Cardiac muscle cell (in vitro differentiated cells and primary cell): ENCODE measurements around the gene NUBP2. TPM values are rescaled to one million over a fixed set of nuclear protein-coding genes. Genes with fewer than 3 reads are reported as not detected.

Source experiments
- DNase-seq, 2 donors: peaks; one replicate each; pipeline versions ENCODE4 v3.0.0 to v3.0.0-alpha.2; 2010 to 2017; ENCODE audit warnings: low read depth in 1 of 2, low spot score in 1 of 2
- H3K27ac ChIP-seq: fragments of 200-600 bp; sonication (generic); 2 replicates; pipeline ENCODE4 v1.5.1; 2016
- H3K27me3 ChIP-seq: fragments of 200-600 bp; sonication (generic); 2 replicates; pipeline ENCODE4 v1.6.0; 2016; ENCODE audit warnings: control low read depth
- H3K36me3 ChIP-seq: fragments of 200-600 bp; sonication (generic); 2 replicates; pipeline ENCODE4 v1.5.1; 2016; ENCODE audit warnings: control low read depth
- H3K4me1 ChIP-seq: fragments of 200-600 bp; sonication (generic); 2 replicates; pipeline ENCODE4 v1.8.1; 2017; ENCODE audit warnings: low read depth, mild to moderate bottlenecking, mixed run types
- H3K4me3 ChIP-seq: fragments of 200-600 bp; sonication (generic); 2 replicates; pipeline ENCODE4 v1.5.1; 2016; ENCODE audit warnings: mild to moderate bottlenecking
- H3K9me3 ChIP-seq: fragments of 200-600 bp; sonication (generic); 2 replicates; pipeline ENCODE4 v1.5.1; 2017; ENCODE audit warnings: low read depth, mild to moderate bottlenecking, control low read depth
- polyA plus RNA-seq: library from polyadenylated mRNA; unstranded; fragments of >200 nt; fragmentation: Nextera tagmentation; extraction: Ambion mirVana; gene quantifications from 2 replicates; pipeline ENCODE4 v1.2.1, GENCODE V29; 2016
- total RNA-seq: library from RNA; depleted of rRNA; stranded (reverse); fragments of >200 nt; gene quantifications from 2 replicates; pipeline ENCODE4 v1.2.3, GENCODE V29; 2016
- TF ChIP-seq, protein P1 (sequence below): IDR thresholded peaks from 2 replicates; pipeline ENCODE4 v1.5.1; 2012; ENCODE audit warnings: low read depth, mild to moderate bottlenecking, low read length

The NUBP2 gene
- total and polyA plus RNA-seq, 2 experiments from 2014 or later: 138 to 151 TPM

DNA sequence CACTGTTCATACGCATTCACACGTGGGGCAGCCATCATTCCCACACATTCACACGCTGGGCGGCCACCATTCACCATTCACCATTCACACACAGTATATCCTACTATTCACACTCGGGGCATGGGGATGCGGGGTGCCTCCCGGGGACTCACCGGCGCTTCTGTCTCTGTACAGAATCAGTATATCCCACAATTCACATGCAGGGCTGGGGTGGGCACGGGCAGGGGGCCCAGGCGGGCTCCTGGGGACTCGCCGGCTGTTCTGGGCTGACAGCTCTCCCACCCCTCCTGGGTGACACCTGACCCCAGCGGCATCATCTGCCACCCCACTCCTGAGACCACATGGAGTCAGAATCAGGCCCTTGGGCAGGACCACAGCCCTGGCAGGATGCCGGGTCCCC lies 21.0 kb upstream of the NUBP2 start:
- Histone ChIP-seq H3K9me3 (no peaks in the 10 kb centered on the region), H3K36me3 (peaks cover 28% of the 10 kb centered on the region), H3K4me3 (no peak overlapping the region), H3K27ac (no peak overlapping the region), H3K4me1 (no peaks in the 10 kb centered on the region), H3K27me3 (no peaks in the 10 kb centered on the region)
- TF ChIP-seq, protein P1, sequence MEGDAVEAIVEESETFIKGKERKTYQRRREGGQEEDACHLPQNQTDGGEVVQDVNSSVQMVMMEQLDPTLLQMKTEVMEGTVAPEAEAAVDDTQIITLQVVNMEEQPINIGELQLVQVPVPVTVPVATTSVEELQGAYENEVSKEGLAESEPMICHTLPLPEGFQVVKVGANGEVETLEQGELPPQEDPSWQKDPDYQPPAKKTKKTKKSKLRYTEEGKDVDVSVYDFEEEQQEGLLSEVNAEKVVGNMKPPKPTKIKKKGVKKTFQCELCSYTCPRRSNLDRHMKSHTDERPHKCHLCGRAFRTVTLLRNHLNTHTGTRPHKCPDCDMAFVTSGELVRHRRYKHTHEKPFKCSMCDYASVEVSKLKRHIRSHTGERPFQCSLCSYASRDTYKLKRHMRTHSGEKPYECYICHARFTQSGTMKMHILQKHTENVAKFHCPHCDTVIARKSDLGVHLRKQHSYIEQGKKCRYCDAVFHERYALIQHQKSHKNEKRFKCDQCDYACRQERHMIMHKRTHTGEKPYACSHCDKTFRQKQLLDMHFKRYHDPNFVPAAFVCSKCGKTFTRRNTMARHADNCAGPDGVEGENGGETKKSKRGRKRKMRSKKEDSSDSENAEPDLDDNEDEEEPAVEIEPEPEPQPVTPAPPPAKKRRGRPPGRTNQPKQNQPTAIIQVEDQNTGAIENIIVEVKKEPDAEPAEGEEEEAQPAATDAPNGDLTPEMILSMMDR: no peak
- no peak for DNase-seq

DNA sequence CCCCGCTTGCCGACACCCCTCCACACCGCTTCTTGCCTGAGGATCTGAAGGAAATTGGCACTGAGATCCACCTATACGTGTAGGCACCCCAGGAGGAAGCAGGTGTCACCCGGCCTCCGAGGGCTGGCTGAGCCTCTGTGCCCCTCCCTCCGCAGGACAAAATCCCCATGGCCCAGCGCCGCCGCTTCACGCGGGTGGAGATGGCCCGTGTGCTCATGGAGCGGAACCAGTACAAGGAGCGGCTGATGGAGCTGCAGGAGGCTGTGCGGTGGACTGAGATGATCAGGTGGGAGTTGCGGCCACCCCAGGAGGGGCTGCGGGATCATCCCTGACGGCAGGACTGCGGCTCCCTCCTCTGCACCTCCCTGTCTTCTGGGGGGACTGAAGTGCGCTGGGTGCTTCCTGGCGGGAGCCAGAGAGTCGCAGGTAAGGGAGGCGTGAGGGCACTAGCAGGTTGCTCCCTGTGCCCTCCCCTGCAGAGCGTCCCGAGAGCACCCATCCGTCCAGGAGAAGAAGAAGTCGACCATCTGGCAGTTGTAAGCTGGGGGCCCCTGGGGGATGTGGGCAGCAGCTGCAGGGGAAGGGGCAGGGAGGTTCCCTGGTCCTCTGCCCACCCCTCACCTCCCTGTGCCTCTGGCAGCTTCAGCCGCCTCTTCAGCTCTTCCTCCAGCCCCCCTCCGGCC lies 20.4 kb upstream of the NUBP2 start:
- peaks cover 32% of the 10 kb centered on the region for H3K36me3 ChIP-seq
- TF ChIP-seq, protein P1: no peak
- H3K4me1 ChIP-seq: no peaks in the 10 kb centered on the region
- no peak overlapping the region for H3K4me3 ChIP-seq
- no peak overlapping the region for H3K27ac ChIP-seq
- H3K27me3 ChIP-seq: no peaks in the 10 kb centered on the region
- H3K9me3 ChIP-seq: no peaks in the 10 kb centered on the region
- no peak for DNase-seq

DNA sequence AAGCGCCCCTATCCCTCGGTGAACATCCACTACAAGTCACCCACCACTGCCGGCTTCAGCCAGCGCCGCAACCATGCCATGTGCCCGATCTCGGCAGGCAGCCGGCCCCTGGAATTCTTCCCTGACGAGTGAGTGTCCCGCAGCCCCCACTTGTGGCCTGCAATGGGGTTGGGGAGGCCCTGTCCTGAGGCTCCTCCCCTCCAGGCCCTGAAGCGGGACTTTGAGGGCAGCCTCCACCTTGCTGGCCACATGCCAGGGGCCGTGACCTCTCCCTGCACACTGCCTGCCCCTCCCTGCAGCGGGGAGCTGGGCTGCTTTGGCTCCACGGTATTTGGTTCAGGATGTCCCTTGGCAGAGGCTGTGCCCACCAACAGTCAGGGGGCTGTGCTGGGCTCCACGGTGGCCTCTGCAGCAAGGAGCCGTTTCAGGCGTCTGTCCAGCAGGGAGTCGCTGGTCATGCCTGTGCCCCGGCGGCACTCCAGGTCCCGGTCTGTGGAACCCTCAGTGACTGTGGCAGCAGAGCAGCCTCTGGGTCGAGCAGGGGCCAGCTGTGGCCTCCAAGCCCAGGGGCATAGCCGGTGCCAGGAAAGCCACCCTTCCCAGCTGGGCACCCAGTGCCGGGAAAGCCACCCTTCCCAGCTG lies 19.8 kb upstream of the NUBP2 start:
- Histone ChIP-seq H3K4me1 (no peaks in the 10 kb centered on the region), H3K9me3 (no peaks in the 10 kb centered on the region), H3K4me3 (no peak overlapping the region), H3K27ac (no peak overlapping the region), H3K27me3 (no peaks in the 10 kb centered on the region), H3K36me3 (peaks cover 37% of the 10 kb centered on the region)
- TF ChIP-seq, protein P1: no peak
- no peak for DNase-seq

DNA sequence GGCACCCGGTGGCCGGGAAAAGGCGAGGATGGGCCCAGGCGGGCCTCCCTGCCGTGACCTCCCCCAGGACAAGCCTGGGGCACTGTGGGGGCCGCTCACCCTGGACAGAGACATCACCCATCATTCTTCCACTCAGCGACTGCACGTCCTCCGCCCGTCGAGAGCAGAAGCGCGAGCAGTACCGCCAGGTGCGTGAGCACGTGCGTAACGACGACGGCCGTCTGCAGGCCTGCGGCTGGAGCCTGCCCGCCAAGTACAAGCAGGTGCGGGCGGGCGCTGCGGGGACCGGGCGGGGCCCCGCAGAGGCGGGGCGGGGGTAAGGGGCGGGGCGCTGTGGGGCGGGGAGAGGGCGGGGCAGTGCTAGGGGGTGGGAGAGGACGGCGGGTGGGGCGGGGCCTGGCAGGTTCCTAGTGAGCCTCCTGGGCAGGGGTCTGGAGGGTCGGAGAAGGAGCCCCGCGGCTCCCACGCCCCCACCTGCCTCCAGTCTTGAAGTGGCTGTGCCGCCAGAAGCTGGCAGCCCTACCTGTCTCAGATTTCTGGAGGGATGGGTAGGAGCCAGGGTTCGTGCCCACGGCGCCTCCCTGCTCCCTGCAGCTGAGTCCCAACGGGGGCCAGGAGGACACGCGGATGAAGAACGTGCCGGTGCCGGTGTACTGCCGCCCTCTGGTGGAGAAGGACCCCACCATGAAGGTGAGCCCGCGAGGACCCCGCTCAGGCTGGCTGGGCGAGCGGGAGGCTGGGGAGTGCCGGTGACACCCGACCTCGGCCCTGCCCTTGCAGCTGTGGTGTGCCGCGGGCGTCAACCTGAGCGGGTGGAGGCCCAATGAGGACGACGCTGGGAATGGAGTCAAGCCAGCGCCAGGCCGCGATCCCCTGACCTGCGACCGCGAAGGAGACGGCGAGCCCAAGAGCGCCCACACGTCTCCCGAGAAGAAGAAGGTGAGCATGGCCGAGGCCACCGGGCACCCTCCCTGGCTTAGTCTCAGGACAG lies 18.9 kb upstream of the NUBP2 start:
- H3K4me1 ChIP-seq: no peaks in the 10 kb centered on the region
- no peak overlapping the region for H3K4me3 ChIP-seq
- no peaks in the 10 kb centered on the region for H3K27me3 ChIP-seq
- no peak overlapping the region for H3K27ac ChIP-seq
- TF ChIP-seq, protein P1: peak; percentile 38
- DNase-seq: peak; percentile 41 to 60
- peaks cover 34% of the 10 kb centered on the region for H3K36me3 ChIP-seq
- H3K9me3 ChIP-seq: no peaks in the 10 kb centered on the region

DNA sequence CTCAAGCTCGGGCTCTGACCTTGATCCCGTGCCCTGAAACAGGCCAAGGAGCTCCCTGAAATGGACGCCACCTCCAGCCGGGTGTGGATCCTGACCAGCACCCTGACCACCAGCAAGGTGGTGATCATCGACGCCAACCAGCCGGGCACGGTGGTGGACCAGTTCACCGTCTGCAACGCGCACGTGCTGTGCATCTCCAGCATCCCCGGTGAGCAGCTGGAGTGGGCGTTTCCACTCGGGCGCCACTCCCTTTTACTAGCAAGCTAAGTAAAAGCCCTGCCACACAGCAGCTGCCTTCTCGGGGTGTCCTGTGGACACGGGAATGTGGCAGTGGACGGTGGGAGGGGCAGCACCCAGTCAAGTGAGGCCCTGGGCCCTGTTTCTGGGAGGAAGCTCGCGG lies 17.8 kb upstream of the NUBP2 start:
- Histone ChIP-seq H3K27ac (no peak overlapping the region), H3K27me3 (no peaks in the 10 kb centered on the region), H3K36me3 (peaks cover 34% of the 10 kb centered on the region), H3K4me3 (no peak overlapping the region), H3K9me3 (no peaks in the 10 kb centered on the region), H3K4me1 (no peaks in the 10 kb centered on the region)
- TF ChIP-seq, protein P1: no peak
- DNase-seq: no peak
